22Rv1 (cell line): ENCODE results near the gene KIF1A.
"Not testable (repeated sequence)": the region's sequence is repeated elsewhere in the genome, so short reads cannot be mapped to it uniquely, and the experiment has no call there.

ENCODE experiments used
- ZFX ChIP-seq: fragments of 450-650 bp; IDR thresholded peaks from 2 replicates; pipeline ENCODE4 v1.6.1; 2017; ENCODE audit warnings: antibody characterized with exemption, borderline replicate concordance
- TF ChIP-seq, protein P1 (sequence below): fragments of 450-650 bp; IDR thresholded peaks from 2 replicates; pipeline ENCODE4 v1.5.1; 2017; ENCODE audit warnings: mild to moderate bottlenecking

DNA sequence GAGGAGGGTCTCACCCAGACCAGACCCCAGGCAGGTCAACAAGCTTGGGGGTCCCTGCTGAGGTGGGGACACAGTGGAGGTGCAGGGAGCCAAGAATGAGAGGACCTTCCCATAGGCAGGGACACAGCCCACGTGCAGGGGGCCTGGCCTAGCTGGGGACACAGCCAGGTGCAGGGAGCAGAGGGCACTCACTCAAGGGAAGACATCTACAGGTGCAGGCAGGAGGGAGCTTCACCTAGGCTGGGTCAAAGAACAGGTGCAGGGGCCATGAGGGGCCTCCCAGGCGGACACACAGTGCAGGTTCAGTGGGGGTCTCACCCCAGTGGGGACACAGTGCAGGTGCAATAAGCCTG lies 129.0 kb downstream of the KIF1A start:
- TF ChIP-seq, protein P1, sequence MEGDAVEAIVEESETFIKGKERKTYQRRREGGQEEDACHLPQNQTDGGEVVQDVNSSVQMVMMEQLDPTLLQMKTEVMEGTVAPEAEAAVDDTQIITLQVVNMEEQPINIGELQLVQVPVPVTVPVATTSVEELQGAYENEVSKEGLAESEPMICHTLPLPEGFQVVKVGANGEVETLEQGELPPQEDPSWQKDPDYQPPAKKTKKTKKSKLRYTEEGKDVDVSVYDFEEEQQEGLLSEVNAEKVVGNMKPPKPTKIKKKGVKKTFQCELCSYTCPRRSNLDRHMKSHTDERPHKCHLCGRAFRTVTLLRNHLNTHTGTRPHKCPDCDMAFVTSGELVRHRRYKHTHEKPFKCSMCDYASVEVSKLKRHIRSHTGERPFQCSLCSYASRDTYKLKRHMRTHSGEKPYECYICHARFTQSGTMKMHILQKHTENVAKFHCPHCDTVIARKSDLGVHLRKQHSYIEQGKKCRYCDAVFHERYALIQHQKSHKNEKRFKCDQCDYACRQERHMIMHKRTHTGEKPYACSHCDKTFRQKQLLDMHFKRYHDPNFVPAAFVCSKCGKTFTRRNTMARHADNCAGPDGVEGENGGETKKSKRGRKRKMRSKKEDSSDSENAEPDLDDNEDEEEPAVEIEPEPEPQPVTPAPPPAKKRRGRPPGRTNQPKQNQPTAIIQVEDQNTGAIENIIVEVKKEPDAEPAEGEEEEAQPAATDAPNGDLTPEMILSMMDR: not testable (repeated sequence)
- TF ChIP-seq ZFX: not testable (repeated sequence)
